ENCODE measurements around the gene THAP3.
"Not testable (repeated sequence)": the region's sequence is repeated elsewhere in the genome, so short reads cannot be mapped to it uniquely, and the experiment has no call there.

Gene THAP3

DNA sequence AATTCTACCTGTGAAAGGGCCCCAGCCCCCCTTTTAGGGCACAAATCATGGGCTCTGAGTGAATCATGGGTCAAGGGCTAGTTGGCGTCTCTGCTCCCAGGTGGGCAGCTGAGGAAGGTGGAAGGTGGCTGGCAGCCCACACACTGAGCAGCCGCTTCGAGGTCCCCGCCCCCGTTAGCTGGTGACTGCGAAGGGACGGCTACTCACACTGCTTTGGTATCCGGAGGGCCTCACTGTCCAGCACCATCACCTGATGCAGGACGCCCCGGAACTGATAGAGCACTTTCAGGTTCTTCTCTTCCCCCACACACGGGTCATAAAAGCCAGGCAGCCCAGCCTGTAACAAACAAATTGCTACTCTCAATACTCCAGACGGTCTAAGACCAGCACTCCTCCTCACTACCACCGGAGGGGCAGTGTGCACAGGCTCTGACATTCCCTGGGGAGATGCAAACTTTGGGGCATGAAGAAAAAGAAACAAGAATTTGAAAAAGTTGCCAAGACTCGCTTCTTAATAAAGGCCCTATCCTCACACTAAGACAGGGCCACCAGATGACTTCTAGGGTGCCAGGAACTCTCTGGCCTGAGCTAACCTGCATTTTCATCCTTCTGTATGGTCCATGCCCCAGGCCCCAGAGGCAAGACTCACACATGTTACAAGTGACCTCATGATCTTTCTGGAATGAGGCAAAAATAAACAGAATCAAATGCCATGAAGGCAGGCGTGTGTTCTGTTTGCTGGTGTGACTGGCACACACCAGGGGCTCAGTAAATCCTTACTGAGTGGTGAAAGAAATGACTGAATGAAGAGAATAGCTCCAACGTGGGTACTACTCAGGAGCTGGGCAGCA is 11.5 kb downstream of the THAP3 start:
- no peak for DNase-seq

DNA sequence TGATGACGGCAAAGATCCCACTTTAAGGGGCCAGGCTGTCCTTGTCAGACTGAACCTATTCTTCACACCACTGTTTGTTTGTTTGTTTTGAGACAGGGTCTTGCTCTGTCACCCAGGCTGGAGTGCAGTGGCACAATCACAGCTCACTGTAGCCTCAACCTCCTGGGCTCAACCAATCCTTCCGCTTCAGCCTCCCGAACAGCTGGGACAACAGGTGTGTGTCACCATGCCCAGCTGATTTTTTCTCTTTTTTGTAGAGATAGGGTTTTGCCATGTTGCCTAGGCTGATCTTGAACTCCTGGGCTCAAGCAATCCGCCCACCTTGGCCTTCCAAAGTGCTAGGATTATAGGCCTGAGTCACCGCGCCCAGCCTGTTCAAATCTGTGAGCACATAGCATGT is 12.1 kb downstream of the THAP3 start:
- not testable (repeated sequence) for DNase-seq

DNA sequence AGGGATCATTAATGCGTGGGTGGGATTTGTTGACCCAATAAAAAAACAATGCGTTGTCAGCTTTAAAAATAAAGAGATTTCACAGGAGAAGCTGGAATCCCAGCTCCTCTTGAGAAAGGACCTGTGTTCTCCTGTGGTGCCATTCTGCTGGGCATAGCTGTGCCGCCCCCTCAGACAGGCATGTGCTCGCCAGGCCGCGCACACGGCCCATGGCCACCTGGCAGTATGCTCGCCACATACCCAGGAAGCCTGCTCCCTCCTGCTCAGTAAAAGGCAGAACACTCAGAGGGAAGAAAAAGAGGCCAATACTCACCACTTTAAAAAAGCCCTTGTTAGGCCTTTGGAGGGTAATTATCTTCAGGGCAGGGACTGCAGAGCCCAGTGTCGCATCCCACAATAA is 13.1 kb downstream of the THAP3 start:
- DNase-seq, result no peak

DNA sequence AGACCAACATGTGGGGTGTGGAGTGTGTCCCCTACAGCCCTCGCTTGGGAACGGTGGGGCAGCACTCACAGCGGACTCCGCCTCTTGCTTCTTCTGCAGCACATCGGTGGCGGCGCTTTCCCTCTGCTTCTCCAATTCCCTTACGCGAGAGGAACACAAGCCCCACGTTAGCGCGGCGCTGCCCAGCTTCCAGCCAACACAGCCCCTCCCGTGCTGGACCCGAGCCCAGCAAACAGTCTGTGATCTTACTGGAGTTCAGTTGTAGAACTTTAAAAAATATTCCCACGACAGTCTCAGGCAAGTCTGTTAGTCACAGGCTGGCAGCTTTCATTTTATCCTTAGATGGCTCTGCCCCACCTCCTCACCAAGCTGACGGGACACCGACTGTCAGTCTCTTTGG is 13.6 kb downstream of the THAP3 start:
- no peak for DNase-seq

DNA sequence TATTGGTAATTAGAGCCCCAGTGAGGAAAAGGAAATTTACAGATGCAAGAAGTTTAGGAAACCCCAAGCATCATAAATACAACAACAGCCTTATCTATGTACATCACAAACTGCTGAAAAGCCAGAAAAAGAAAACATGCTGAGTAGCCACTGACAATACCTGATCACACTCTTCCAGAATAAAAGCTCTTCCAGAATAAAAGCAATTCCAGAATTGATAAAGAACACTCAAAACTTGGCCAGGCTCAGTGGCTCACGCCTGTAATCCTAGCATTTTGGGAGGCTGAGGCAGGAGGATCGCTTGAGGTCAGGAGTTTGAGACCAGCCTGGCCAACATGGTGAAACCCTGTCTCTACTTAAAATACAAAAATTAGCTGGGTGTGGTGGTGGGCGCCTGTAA is 16.2 kb downstream of the THAP3 start:
- not testable (repeated sequence) for DNase-seq

DNA sequence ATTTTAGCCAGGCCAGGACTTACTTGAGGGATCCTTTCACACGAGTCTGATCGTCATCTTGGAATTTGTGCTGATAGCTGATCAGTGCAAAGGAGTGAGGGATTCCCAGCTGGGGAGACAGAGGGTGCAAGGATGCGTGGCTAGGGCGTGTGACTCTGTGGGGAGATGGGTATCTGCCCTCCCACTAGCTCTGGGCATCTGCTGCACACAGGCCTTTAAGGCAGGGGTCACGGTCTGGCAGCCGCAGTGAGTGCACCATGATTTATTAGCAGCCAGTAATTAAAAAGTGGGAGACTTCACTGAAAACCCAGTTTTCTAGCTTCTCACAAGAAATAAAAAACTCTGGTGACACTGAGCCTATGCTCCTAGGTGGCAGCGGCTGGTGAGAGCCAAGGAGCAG is 20.4 kb downstream of the THAP3 start:
- DNase-seq, result no peak

DNA sequence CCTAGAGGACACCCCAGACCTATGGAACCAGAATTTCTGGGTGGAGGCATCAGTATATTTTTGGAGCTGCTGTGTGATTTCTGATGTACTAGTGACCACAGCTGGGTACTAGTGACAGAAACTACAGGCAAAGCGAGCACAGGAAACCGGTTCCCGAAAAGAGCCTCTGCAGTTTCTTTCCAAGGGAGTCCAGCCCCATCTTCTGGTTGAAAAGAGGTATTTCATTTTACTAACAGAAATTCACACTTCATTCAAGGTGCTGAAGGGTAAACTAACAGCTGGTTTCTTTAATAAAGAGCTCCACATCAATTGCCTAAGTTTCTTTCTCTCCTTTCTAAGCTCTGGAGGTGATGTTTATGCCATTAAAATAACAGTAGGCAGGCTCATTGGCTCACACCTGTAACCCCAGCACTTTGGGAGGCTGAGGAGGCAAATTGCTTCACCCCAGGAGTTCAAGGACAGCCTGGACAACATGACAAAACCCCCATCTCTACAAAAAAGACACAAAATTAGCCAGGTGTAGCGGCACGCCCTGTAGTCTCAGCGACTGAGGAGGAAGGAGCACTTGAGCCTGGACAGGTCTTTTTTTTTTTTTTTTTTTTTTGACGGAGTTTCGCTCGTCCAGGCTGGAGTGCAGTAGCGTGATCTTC is 22.0 kb downstream of the THAP3 start:
- peak in 2 of 5 donors; percentile 33 to 46 for DNase-seq

DNA sequence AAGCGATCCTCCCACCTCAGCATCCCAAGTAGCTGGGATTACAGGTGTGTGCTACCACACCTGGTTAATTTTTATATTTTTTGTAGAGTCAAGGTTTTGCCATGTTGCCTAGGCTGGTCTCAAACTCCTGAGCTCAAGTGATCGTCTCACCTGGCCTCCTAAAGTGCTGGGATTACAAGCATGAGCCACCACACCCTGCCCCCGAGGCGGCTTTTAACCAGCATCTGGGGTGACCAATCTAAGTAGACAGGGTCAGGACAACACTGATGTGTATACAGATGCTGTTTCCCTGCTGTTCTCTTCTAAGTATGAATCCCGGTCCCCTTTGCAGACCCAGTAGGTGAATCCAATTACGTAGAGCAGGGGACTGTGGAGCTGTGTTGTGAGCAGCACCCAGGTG is 23.9 kb downstream of the THAP3 start:
- DNase-seq, result no peak

DNA sequence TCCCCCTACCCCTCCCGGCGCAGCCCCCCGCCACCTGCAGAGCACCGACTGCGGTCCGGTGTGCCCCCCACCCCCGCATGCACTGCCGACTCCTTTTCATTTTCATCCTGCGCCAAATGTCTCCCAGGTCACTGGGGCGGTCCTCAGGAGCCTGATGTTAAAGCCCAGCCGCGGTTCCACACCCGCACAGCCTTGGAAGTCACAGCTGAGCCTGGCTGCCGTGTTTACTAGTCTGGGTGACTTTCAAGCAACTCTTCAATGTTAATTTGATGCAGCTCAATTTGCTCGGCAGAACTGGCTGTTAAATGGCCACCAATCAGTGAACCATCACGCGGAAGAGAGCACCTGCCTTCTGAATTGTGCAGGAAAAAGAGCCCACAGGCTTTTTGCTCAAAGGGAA is 27.2 kb downstream of the THAP3 start:
- DNase-seq, result no peak

DNA sequence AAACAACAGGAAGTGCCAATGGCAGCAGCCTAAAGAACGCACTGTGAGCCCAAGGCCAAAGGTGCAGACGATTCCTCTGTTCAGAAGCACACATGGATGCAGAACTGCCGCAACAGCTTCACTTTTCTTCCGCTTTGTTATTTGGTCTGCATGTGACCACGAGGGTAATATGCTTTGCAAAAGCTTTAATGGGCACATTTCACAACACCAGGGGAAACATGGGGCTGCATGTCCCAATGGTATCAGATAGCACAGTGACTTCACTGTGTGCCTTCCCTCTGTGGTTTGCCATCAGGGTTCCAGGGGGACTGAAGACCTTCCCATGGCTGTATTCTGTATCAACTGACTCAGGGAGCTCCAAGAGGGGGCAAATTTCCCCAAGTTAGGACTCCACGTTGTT is 28.3 kb downstream of the THAP3 start:
- no peak for DNase-seq

DNA sequence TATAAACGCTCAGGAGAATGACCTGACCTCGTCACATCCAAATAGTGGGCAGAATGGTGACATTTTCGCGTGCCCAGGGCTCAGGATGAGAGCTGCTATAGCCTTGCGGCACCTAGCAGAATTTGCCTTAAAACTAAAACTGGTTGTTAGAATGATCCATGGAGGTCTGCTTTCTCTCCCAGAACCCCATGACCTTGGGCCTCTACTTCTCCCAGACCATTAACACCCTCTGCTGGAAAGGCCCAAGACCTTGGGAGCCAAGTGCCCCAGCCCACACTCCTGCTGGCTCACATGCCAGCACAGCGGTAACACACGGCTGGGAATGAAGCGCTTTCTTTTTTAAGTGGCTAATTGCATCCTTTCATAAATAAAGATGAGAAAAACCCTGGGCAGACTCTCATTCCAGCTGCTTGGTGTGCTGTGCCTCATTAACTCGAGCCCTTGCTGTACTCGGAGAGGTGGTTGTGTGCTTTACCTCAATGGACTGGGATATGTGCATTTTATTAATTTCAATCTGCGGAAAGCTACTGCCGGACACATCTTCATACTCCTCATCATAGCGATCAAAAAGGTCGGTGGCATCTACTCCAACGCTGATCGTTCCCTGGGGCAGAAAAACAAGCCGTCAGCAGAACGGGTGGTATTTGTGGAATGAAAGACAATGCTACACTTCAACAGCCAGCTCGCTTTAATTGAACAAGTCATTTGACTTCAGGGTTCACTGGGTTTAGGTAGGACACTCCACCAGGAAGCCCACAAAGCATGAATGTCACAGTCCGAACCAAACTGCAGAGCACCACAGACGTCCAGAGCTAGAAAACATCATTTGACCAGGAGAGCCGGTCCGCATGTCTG is 29.0 kb downstream of the THAP3 start:
- no peak for DNase-seq

DNA sequence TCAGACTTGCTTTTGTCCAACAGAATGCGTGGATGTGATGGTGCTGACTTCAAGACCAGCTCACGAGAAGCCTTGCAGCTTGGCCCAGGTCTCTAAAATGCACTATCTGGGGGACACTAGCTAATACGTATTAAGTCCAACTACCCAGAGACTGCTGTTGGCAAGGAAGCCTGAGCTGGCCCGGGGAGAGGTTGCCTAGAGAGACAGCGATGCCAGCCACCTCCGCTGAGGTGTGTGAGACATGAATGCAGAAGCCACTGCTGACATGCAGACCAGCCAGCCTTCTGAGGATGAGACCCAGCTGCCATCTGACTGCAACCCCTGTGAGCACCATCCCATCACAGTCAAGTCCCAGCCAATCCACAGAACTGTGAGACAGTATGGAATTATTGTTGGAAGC is 32.5 kb downstream of the THAP3 start:
- no peak for DNase-seq

DNA sequence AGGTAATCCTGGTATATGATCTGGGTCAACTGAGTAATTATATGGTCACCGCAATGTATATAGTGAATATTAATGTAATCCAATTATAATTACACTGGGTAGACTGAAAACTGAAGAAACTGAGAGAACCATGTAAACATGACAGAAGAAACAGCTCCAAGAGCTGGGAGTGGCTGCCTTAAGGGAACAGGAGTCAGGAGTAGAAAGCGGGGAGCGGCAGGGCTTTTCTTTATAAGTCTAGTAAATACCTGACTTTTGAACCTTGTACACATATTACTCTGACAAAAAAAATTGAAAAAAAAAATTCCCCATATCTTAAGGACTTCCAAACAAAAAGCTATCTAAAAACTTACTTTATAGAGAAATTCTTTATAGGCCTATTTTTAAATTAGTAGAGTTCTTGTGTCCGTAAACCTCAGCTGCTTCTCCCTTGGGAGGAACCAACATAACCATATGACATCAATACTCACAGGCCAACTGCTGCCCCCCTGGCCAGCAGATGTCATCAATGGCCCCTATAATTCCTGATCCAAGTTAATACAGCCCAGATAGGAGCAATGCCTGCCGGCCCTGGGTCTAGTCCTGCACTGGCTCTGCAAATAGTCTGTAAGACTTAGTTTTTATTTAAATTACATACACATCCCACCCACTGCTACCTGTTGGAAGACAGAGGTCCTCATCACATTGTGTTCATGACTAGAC is 33.8 kb downstream of the THAP3 start:
- no peak for DNase-seq

DNA sequence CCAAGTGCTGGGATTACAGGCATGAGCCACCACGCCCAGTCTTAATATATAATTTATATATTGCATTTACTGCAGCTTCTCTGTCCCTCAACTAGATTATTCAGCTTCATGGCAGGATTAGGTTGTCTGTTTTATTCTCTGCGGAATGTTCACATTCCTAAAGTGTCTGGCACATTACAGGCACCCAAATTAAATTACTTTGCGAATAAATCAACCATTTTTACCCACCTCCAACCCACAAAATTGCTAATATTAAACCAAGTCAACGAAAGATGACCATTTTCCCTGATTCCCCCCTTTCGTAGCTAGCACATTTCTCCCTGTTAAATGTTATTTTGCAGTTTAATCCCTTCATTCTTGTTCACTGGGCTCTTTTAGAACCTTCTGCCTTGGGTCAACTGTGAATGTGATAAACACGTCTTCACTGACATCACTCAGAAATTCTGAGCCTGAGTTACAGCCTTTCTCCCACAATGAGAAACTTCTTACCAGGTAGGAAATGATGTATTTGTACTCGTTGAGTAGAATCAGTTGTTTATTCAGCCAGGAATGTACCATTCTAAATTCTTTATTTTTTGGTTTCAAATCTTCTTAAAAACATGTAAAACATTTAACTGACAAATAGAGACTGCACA is 35.9 kb downstream of the THAP3 start:
- DNase-seq, result no peak

DNA sequence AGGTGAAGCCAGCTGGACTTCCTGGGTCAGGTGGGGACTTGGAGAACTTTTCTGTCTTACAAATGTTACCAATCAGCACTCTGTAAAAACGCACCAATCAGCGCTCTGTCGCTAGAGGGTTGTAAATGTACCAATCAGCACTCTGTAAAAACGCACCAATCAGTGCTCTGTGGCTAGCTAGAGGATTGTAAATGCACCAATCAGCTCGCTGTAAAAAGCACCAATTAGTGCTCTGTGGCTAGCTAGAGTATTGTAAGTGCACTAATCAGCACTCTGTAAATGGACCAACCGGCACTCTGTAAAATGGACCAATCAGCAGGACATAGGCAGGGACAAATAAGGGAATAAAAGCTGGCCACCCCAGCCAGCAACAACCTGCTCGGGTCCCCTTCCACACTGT is 37.8 kb downstream of the THAP3 start:
- not testable (repeated sequence) for DNase-seq

DNA sequence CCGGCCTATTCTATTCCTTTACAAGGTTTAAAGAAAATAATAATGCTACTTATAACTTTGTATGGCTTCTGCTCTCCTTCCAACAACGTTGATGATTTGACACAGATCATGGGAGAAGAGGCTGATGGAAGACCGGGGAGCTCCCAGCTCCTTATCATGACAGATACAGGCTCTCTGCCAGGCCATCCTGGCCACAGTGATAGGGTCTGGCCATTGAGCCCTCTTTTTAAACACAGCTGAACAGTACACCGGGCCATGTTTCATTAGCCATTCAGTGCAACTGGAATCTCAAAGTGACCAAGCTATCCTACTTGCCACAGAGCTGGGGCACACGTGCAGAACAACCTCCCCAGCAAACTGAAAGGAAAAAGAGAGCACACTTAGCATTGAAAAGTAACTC is 42.0 kb downstream of the THAP3 start:
- no peak for DNase-seq

DNA sequence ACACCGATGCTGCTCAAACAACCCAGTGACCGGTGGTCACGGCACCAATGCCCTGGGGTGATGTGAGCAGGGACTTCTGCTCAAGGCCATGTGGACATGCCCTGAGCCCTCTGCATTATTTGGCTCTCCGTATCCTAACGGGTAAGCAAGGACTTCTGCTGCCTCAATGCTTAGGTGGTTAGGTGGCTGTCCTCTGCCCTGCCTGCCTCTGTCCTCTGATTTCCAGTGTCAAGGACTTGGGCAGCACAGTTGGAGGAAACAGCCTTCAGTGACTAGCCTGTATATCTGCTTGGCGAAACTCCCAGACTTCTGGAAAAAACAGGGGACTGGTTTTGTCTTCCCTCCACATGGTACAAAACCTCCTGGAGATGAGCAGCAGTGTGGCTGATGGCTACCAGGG is 42.5 kb downstream of the THAP3 start:
- no peak for DNase-seq

DNA sequence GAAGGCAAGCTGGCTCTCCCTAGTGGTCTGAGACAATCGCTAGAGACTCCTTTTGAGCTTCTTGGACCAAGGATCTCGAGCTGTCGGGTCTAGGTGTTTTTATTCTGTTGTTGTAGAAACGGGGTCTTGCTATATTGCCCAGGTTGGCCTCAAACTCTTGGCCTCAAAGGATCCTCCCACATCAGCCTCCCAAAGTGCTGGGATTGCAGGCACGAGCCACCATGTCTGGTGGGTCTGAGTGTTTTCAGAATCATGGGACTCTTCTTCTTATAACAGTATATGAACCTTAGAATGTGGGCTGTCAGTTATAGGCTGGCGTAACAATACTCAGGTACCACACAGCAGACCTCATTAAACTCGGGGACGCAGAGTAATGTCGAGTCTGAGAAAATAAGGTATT is 43.8 kb downstream of the THAP3 start:
- DNase-seq, result no peak

DNA sequence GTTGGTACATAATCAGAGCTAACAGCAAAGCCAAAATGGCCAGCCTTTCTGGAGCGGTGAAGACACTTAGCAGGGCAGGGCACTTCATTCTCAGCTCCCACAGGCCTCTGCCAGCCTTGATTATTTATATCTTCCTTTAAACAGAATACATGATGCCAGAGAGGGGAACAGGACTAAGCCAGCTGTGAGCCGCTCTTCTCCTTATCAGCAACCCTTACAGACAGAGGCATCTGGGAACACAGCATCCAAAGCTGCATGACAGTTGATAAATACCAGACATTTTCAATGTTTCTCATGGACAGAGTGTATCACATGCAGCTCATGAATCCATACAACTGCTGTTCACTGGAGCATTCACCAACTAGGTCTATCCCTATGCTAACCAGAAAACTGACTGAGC is 47.9 kb downstream of the THAP3 start:
- no peak for DNase-seq

DNA sequence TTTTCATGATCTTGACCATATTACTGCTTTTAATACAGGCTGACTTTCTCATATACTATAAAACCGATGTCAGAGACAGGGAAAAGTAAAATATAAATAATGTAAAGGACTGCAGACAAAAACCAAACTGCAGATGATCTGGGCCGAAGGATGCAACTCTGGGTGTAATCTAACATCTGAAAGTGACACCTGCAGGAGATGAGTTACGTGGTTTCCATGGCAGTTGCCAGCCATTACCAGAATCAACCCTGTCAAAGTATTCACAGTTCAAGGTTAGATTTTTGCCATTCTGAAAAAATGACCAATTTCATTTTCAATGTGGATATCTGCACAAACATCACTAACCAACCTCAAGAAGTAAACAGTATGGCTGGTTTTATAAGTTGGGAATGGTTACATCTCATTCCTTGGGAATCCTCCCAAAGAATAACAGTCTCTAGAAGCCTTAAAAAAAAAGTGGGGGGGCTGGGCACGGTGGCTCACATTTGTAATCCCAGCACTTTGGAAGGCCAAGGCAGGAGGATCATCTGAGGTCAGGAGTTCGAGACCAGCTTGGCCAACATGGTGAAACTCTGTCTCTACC is 49.2 kb downstream of the THAP3 start:
- DNase-seq, result no peak

DNA sequence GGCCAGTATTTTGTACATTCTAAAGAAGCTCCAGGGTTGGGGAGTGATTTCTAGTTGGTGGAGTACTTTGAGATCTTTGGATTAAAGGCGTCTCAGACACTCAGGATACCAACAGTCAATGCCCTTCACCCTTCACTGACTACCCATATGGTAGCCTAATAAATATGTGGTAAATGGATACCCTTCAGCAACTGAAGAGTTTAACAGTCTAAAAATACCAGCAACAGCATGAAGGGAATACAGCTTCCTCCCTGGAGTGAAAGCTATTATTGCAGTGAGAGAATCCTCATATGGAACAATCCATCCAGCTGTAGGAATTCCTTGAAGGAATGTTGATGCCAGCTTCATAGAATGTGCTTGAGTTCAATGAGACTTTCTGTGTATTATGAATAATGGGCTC is 50.1 kb downstream of the THAP3 start:
- DNase-seq, result no peak

DNA sequence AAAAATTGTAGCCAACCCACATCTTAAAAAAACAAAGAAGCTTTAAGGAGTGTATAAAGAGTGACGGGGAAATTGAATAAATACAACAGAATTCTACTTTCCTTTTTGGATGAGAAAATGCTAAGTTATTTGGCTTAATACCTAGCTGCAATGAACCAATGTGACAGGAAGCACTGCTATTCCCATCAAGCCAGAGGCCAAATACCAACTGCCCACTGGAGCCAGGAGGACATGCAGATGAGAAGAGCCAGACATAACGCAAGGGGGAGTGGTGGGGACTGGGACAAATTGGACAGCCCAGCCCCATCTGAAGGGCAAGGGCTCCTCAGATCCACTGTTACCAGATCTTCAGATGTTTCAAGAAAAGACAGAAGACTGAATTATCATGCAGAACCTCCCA is 51.3 kb downstream of the THAP3 start:
- DNase-seq, result no peak
